Measurements from ENCODE around the gene TFCP2L1. TPM values are rescaled to one million over a fixed set of nuclear protein-coding genes. Genes with fewer than 3 reads are reported as not detected.

The TFCP2L1 gene
- total RNA-seq, 1 donor from 2014 or later, result 0.27 TPM

GRCh38 chr2:121189661-121190381 lies 95.2 kb downstream of the TFCP2L1 start:
- DNase-seq (ENCODE audit: low spot score) (no peak), ATAC-seq (peak; percentile 23)
- intact Hi-C loops (cut with DNase I), result no loop called here

GRCh38 chr2:121189011-121189410 lies 96.0 kb downstream of the TFCP2L1 start:
- intact Hi-C loops (cut with DNase I), result no loop called here
- DNase-seq (ENCODE audit: low spot score) (no peak), ATAC-seq (peak; percentile 54)

GRCh38 chr2:121187982-121188411 lies 97.0 kb downstream of the TFCP2L1 start:
- DNase-seq (ENCODE audit: low spot score), result no peak
- ATAC-seq, result no peak
- intact Hi-C loops (cut with DNase I), result no loop called here

- intact Hi-C loops (cut with DNase I), result no loop called here
- no peak for DNase-seq (ENCODE audit: low spot score)
- ATAC-seq, result no peak
Measured at GRCh38 chr2:121187351-121187981, 97.5 kb downstream of the TFCP2L1 start.

GRCh38 chr2:121186261-121186660 lies 98.7 kb downstream of the TFCP2L1 start:
- intact Hi-C loops (cut with DNase I), result no loop called here
- DNase-seq (ENCODE audit: low spot score), result no peak
- ATAC-seq, result no peak

- no peak for DNase-seq (ENCODE audit: low spot score)
Measured at GRCh38 chr2:121185571-121186074, 99.4 kb downstream of the TFCP2L1 start.

GRCh38 chr2:121185111-121185510 lies 99.9 kb downstream of the TFCP2L1 start:
- intact Hi-C loops (cut with DNase I), result no loop called here
- DNase-seq (ENCODE audit: low spot score) (no peak), ATAC-seq (no peak)

More at GRCh38 chr2:121185571-121186074, 99.4 kb downstream of the TFCP2L1 start:
- intact Hi-C loops (cut with DNase I), result no loop called here
- no peak for ATAC-seq

- DNase-seq (ENCODE audit: low spot score) (no peak), ATAC-seq (no peak)
- intact Hi-C loops (cut with DNase I), result no loop called here
Measured at GRCh38 chr2:121184248-121184862, 100.6 kb downstream of the TFCP2L1 start.

GRCh38 chr2:121182520-121182919 lies 102.5 kb downstream of the TFCP2L1 start:
- ATAC-seq (no peak), DNase-seq (ENCODE audit: low spot score) (no peak)
- intact Hi-C loops (cut with DNase I), result no loop called here

- intact Hi-C loops (cut with DNase I), result no loop called here
- ATAC-seq, result no peak
- DNase-seq (ENCODE audit: low spot score), result no peak
Measured at GRCh38 chr2:121179467-121179866, 105.5 kb downstream of the TFCP2L1 start.

- no peak for DNase-seq (ENCODE audit: low spot score)
- intact Hi-C loops (cut with DNase I), result no loop called here
Measured at GRCh38 chr2:121178730-121179129, 106.3 kb downstream of the TFCP2L1 start.

GRCh38 chr2:121177896-121178295 lies 107.1 kb downstream of the TFCP2L1 start:
- DNase-seq (ENCODE audit: low spot score) (no peak), ATAC-seq (no peak)
- intact Hi-C loops (cut with DNase I), result no loop called here

More at GRCh38 chr2:121178730-121179129, 106.3 kb downstream of the TFCP2L1 start:
- no peak for ATAC-seq

GRCh38 chr2:121175326-121175725 lies 109.7 kb downstream of the TFCP2L1 start:
- ATAC-seq (no peak), DNase-seq (ENCODE audit: low spot score) (no peak)
- intact Hi-C loops (cut with DNase I), result no loop called here

GRCh38 chr2:121173806-121174205 lies 111.2 kb downstream of the TFCP2L1 start:
- DNase-seq (ENCODE audit: low spot score) (no peak), ATAC-seq (no peak)
- intact Hi-C loops (cut with DNase I), result no loop called here

GRCh38 chr2:121173112-121173511 lies 111.9 kb downstream of the TFCP2L1 start:
- intact Hi-C loops (cut with DNase I), result no loop called here
- no peak for DNase-seq (ENCODE audit: low spot score)
- ATAC-seq, result no peak

GRCh38 chr2:121172456-121172855 lies 112.5 kb downstream of the TFCP2L1 start:
- DNase-seq (ENCODE audit: low spot score) (no peak), ATAC-seq (no peak)
- intact Hi-C loops (cut with DNase I), result no loop called here

- intact Hi-C loops (cut with DNase I), result no loop called here
Measured at GRCh38 chr2:121171625-121172119, 113.3 kb downstream of the TFCP2L1 start.

GRCh38 chr2:121170577-121170976 lies 114.4 kb downstream of the TFCP2L1 start:
- DNase-seq (ENCODE audit: low spot score) (no peak), ATAC-seq (no peak)
- intact Hi-C loops (cut with DNase I), result no loop called here

More at GRCh38 chr2:121171625-121172119, 113.3 kb downstream of the TFCP2L1 start:
- ATAC-seq (no peak), DNase-seq (ENCODE audit: low spot score) (no peak)

- intact Hi-C loops (cut with DNase I), result no loop called here
- DNase-seq (ENCODE audit: low spot score), result no peak
- ATAC-seq, result no peak
Measured at GRCh38 chr2:121167411-121167810, 117.6 kb downstream of the TFCP2L1 start.

Measured in sciatic nerve (tissue), 2 donors.